Right ventricle myocardium superior (tissue), 1 donor: ENCODE measurements around the gene TACR3. TPM values are rescaled to one million over a fixed set of nuclear protein-coding genes. Genes with fewer than 3 reads are reported as not detected.
"Not testable (repeated sequence)": the region's sequence is repeated elsewhere in the genome, so short reads cannot be mapped to it uniquely, and the experiment has no call there.

ENCODE experiments used
- ATAC-seq: fragments of 200-7000 bp; cut with Tn5 transposase; one replicate; pipeline ENCODE4 v1.9.1; 2020; ENCODE audit warnings: mild to moderate bottlenecking; ENCODE audit not compliant: poor library complexity
- DNase-seq: peaks from one replicate; pipeline ENCODE4 v3.0.0-alpha.2; 2020
- intact Hi-C: fragments of 100-400 bp; cut with DNase I; formaldehyde crosslinking; loops from one replicate; pipeline ENCODE4 v1.11.2; 2022
- long read RNA-seq: library from polyadenylated mRNA; unstranded; transcript quantifications from one replicate; pipeline ENCODE4 v2.0.0, GENCODE V29; 2021
- total RNA-seq: library from RNA; stranded (reverse); fragmentation: NEBNext Ultra II Directional; extraction: Animal tissue kit (Norgen Biotek cat#: 25700); gene quantifications from one replicate; pipeline ENCODE4 v1.2.1, GENCODE V29; 2021
- donor health status: DM: no; HTN: yes; CAD: no; lungs with severe emphysema.

TACR3 gene
- not detected for total RNA-seq
- long read RNA-seq = 0 reads

GRCh38 chr4:103719830-103720207 lies at the start of gene TACR3:
TACR3 (minus strand) TSS chr4:103719985; CDS start chr4:103719675, 310 bp downstream.
- no peak for DNase-seq
- intact Hi-C loops = no loop called here

GRCh38 chr4:103757631-103758030 lies 37.8 kb upstream of the TACR3 start:
- intact Hi-C loops = no loop called here
- DNase-seq (no peak), ATAC-seq (no peak)

More at GRCh38 chr4:103719830-103720207, at the start of gene TACR3:
- ATAC-seq = no peak

GRCh38 chr4:103756741-103757140 lies 37.0 kb upstream of the TACR3 start:
- DNase-seq = no peak
- no peak for ATAC-seq
- intact Hi-C loops = no loop called here

GRCh38 chr4:103754844-103755243 lies 35.1 kb upstream of the TACR3 start:
- DNase-seq (no peak), ATAC-seq (no peak)
- intact Hi-C loops = no loop called here

- DNase-seq = no peak
- intact Hi-C loops = no loop called here
- no peak for ATAC-seq
Measured at GRCh38 chr4:103753868-103754653, 34.3 kb upstream of the TACR3 start.

- ATAC-seq, DNase-seq, intact Hi-C loops: not testable (repeated sequence)
Measured at GRCh38 chr4:103723150-103723549, 3.4 kb upstream of the TACR3 start.

GRCh38 chr4:103721251-103721650 lies 1.5 kb upstream of the TACR3 start:
- DNase-seq (no peak), ATAC-seq (no peak)
- intact Hi-C loops = no loop called here

GRCh38 chr4:103720661-103721060 lies 876 bp upstream of the TACR3 start:
- intact Hi-C loops = no loop called here
- ATAC-seq (no peak), DNase-seq (no peak)

GRCh38 chr4:103719105-103719829 lies 518 bp downstream of the TACR3 start:
- DNase-seq (no peak), ATAC-seq (no peak)
- intact Hi-C loops = no loop called here

GRCh38 chr4:103692615-103693014 lies 27.2 kb downstream of the TACR3 start:
- intact Hi-C loops = no loop called here

GRCh38 chr4:103673983-103674382 lies 45.8 kb downstream of the TACR3 start:
- DNase-seq (no peak), ATAC-seq (no peak)
- intact Hi-C loops = no loop called here

More at GRCh38 chr4:103692615-103693014, 27.2 kb downstream of the TACR3 start:
- ATAC-seq = no peak
- no peak for DNase-seq

- DNase-seq, ATAC-seq: not testable (repeated sequence)
Measured at GRCh38 chr4:103666764-103667163, 53.0 kb downstream of the TACR3 start.

GRCh38 chr4:103664436-103665075 lies 55.2 kb downstream of the TACR3 start:
- intact Hi-C loops = no loop called here
- no peak for ATAC-seq
- DNase-seq = no peak

More at GRCh38 chr4:103666764-103667163, 53.0 kb downstream of the TACR3 start:
- intact Hi-C loops = not testable (repeated sequence)

GRCh38 chr4:103648541-103648940 lies 71.2 kb downstream of the TACR3 start:
- ATAC-seq = no peak
- no peak for DNase-seq
- intact Hi-C loops = no loop called here

GRCh38 chr4:103645991-103646390 lies 73.8 kb downstream of the TACR3 start:
- no peak for DNase-seq
- no peak for ATAC-seq
- intact Hi-C loops = no loop called here

- no peak for DNase-seq
- intact Hi-C loops = no loop called here
- no peak for ATAC-seq
Measured at GRCh38 chr4:103634236-103634635, 85.5 kb downstream of the TACR3 start.

- ATAC-seq (no peak), DNase-seq (no peak)
- intact Hi-C loops = no loop called here
Measured at GRCh38 chr4:103626296-103626695, 93.5 kb downstream of the TACR3 start.

- ATAC-seq = no peak
- intact Hi-C loops = no loop called here
- no peak for DNase-seq
Measured at GRCh38 chr4:103591841-103592240, 127.9 kb downstream of the TACR3 start.

- DNase-seq = no peak
- ATAC-seq = no peak
- intact Hi-C loops = no loop called here
Measured at GRCh38 chr4:103567591-103567990, 152.2 kb downstream of the TACR3 start.
